ENCODE results near the gene UTF1. TPM values are rescaled to one million over a fixed set of nuclear protein-coding genes. Genes with fewer than 3 reads are reported as not detected.

The UTF1 gene
- total and polyA plus RNA-seq, 11 donors, result not detected

DNA sequence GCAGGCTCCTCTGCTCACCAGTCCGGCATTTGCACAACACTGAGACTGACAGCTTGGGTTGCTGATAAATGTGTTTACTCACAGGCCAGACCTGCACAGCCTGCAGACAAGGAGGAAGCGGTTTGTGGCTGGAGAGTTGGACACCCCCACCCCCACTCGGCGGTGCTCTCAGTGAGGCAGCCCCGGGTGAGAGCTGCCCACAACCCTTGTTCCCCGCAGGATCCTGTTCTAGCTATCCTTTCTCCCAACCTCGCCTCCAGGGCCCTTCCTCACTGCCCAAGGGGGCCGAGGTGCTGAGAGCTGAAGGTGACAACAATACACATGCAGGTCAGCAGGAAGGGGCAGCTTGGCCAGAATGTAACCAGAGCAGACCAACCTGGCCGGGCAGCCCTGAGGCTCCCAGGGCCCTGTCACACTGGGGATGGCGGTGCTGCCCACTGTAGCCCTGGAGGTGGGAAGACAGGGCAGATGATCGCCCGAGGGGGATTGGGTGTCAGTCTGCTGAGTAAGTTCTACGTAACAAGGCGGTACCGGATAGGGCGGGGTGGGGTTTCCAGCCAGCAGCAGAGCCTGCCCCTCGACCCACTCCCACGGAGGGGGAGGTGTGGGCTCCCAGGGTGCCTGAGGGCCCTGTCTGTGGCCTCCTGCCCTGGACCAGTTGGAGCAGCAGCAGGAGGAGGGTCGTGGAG lies 48.7 kb downstream of the UTF1 start:
- Histone ChIP-seq H3K9me3 (no peaks in the 10 kb centered on the region), H3K4me3 (peak overlapping the region in 1 of 12 donors; percentile 19), H3K27ac (peak overlapping the region in 4 of 12 donors; percentile 24 to 81 (median 38)), H3K36me3 (peaks cover 0 to 54% (median 40%) of the 10 kb centered on the region in 9 donors), H3K4me1 (peaks cover 0 to 62% (median 8%) of the 10 kb centered on the region in 12 donors), H3K27me3 (peaks cover 0 to 31% (median 20%) of the 10 kb centered on the region in 9 donors)
- ATAC-seq (peak in 3 of 4 donors; percentile 28 to 46 (median 42)), DNase-seq (peak in 3 of 5 donors; percentile 54 to 82 (median 66))
- intact Hi-C loops (cut with DNase I), result no loop called here
- TF ChIP-seq POLR2A (IDR thresholded peaks at IDR 0.05), result no peak
- TF ChIP-seq, protein P1, sequence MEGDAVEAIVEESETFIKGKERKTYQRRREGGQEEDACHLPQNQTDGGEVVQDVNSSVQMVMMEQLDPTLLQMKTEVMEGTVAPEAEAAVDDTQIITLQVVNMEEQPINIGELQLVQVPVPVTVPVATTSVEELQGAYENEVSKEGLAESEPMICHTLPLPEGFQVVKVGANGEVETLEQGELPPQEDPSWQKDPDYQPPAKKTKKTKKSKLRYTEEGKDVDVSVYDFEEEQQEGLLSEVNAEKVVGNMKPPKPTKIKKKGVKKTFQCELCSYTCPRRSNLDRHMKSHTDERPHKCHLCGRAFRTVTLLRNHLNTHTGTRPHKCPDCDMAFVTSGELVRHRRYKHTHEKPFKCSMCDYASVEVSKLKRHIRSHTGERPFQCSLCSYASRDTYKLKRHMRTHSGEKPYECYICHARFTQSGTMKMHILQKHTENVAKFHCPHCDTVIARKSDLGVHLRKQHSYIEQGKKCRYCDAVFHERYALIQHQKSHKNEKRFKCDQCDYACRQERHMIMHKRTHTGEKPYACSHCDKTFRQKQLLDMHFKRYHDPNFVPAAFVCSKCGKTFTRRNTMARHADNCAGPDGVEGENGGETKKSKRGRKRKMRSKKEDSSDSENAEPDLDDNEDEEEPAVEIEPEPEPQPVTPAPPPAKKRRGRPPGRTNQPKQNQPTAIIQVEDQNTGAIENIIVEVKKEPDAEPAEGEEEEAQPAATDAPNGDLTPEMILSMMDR (IDR thresholded peaks at IDR 0.05), result no peak
- 70 to 79% (median 76%) methylated on average over 11 to 19 of the region's 19 CpGs for WGBS, 4 donors

DNA sequence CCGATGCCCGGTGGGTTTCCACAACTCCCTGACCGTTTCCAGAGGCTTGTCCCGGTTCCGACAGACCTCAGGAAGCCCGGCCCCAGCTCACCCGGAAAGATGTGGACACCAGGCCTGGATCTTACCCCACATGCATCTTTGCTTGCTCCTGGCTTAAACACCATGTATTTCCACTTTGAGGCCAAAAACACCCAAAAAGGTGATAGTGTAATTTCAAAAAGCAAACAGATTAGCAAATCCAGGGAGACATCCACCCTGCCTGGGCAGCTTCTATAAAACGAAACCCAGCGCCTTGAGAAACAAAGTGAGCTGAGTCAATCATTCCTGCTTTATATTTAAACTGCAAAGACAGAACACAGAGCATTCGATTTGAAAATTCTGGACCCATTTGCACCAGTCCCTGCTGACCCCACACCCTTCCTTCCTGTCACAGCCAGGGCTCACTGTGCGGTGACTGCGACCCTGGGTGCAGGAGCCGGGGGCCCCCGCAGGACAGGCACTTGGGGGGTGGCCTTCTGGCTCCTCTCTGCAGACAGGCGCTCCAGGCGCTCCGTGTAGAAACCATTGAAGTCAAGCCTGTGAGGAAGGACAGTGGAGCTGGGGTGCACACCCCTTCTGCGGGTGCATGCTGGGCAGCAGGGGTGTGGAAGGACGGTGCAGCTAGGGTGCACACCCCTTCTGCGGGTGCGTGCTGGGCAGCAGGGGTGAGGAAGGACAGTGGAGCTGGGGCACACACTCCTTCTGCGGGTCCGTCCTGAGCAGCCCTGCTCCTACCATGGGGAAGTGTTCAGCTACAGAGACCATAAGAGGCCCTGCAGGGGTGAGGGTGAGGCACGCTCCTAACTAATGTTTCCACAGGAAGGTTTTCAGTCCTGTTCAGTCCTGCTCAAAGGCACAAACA lies 49.6 kb downstream of the UTF1 start:
- H3K4me3 ChIP-seq, result peak overlapping the region in 1 of 12 donors; percentile 12
- ATAC-seq (peak in 2 of 4 donors; percentile 3 to 16), DNase-seq (no peak)
- peaks cover 4 to 63% (median 49%) of the 10 kb centered on the region in 9 donors for H3K36me3 ChIP-seq
- no peaks in the 10 kb centered on the region for H3K9me3 ChIP-seq
- no peak for TF ChIP-seq POLR2A (IDR thresholded peaks at IDR 0.05)
- TF ChIP-seq, protein P1 (IDR thresholded peaks at IDR 0.05), result no peak
- H3K4me1 ChIP-seq, result peaks cover 0 to 60% (median 8%) of the 10 kb centered on the region in 12 donors
- H3K27ac ChIP-seq, result peak overlapping the region in 1 of 12 donors; percentile 81
- H3K27me3 ChIP-seq, result peaks cover 0 to 29% (median 20%) of the 10 kb centered on the region in 9 donors
- 78 to 86% (median 83%) methylated on average over 22 to 24 of the region's 24 CpGs for WGBS, 4 donors
- intact Hi-C loops (cut with DNase I), result no loop called here

DNA sequence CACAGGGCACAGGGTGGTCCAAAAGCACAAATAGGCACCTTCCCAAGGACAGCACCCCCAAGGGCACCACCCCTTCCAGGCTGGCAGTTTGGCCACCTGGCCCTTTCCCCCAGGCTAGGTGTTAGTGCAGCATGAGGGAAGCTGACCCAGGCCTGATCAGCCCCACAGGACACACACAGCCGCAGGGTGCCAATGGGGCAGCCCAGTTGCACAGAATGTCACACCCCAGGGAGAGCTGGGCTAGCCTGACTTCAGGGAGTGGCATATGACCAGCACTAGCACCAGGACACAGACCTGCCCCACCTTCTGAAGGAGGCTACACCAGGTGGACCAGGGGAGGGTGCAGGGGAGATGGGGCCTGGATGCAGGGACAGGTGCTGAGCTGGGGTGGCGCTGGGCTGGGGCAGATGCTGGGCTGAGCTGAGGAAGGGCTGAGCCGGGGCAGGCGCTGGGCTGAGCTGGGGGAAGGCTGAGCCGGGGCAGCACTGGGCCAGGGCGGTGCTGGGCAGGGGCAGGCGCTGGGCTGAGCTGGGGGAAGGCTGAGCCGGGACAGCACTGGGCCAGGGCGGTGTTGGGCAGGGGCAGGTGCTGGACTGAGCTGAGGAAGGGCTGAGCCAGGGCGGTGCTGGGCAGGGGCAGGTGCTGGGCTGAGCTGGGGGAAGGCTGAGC lies 50.5 kb downstream of the UTF1 start:
- Histone ChIP-seq H3K4me3 (no peak overlapping the region), H3K36me3 (peaks cover 6 to 72% (median 58%) of the 10 kb centered on the region in 9 donors), H3K27me3 (peaks cover 0 to 19% (median 13%) of the 10 kb centered on the region in 9 donors), H3K27ac (peak overlapping the region in 1 of 12 donors; percentile 81), H3K9me3 (no peaks in the 10 kb centered on the region), H3K4me1 (peaks cover 0 to 51% (median 8%) of the 10 kb centered on the region in 12 donors)
- no peak for ATAC-seq
- intact Hi-C loops (cut with DNase I), result no loop called here
- no peak for DNase-seq
- TF ChIP-seq, protein P1 (IDR thresholded peaks at IDR 0.05), result no peak
- TF ChIP-seq POLR2A (IDR thresholded peaks at IDR 0.05), result no peak
- 91 to 96% (median 94%) methylated on average over 6 to 10 of the region's 10 CpGs for WGBS, 4 donors
